Upper lobe of left lung (tissue), 4 donors: ENCODE results near the gene METTL13.
A peak's percentile ranks its signal among the peaks of the same experiment; 100 is the strongest.

ENCODE experiments used
- EP300 ChIP-seq, 4 donors: sonication (generic); formaldehyde crosslinking; IDR thresholded peaks; one replicate each; pipeline ENCODE4 v1.5.1; 2017; ENCODE audit warnings: antibody characterized with exemption in 4 of 4, control low read depth in 2 of 4
- POLR2A ChIP-seq, 4 donors: fragments of 450-650 bp; IDR thresholded peaks; one replicate each; pipeline ENCODE4 v1.5.1; 2016 to 2017; ENCODE audit warnings: antibody characterized with exemption in 4 of 4, mild to moderate bottlenecking in 2 of 4
- POLR2AphosphoS5 ChIP-seq, 2 donors: sonication (generic); formaldehyde crosslinking; IDR thresholded peaks; one replicate each; pipeline ENCODE4 v1.5.1; 2017; ENCODE audit warnings: antibody characterized with exemption in 2 of 2
- TF ChIP-seq, protein P1 (sequence below), 6 experiments: fragments of 450-650 bp in 4 of 6; fragments of 200-600 bp in 2 of 6; sonication (generic) in 2 of 6; IDR thresholded peaks; one replicate each; pipeline ENCODE4 v1.5.1; 2016 to 2019; ENCODE audit warnings: antibody characterized with exemption in 6 of 6

DNA sequence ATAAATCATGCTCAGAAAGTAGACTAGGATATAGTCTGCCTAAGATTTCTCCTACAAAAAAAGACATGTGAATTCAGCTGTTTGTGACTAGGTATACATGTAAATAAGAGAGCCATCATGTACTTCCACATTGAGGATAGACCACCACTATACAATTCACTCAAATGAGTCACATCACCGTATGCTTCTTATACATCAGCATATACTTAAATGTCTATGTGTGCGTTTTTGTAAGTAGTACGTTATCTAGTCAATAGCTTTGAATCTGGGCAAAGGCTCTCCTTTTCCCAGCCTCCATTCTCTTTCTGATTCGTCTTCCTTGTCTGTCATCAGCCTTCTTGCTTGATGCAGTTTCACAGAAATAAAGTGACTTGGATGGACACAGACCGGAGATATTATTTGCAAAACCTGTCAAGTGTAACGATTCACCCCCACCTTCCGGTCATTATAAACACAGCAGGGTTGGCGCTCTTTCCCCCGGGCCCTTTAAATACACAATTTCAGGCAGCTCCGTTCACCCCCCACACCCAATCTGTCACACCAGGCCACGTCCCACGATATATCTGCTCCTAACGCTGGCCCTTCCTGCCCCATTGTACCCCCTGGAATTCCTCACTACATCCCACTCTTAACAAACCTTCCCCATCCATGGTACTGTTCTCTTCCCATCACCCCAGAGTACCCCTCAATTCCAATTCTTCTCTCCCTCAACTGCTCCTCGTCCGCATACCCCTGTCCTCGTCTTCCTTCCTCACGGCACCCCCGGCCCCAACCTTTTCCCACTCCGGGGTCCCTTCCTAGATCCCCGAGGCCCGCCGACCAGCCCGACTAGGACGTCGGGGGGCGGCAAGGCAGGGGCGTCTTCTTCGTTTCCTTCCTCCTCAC lies 40.2 kb upstream of the METTL13 start:
- TF ChIP-seq, protein P1, sequence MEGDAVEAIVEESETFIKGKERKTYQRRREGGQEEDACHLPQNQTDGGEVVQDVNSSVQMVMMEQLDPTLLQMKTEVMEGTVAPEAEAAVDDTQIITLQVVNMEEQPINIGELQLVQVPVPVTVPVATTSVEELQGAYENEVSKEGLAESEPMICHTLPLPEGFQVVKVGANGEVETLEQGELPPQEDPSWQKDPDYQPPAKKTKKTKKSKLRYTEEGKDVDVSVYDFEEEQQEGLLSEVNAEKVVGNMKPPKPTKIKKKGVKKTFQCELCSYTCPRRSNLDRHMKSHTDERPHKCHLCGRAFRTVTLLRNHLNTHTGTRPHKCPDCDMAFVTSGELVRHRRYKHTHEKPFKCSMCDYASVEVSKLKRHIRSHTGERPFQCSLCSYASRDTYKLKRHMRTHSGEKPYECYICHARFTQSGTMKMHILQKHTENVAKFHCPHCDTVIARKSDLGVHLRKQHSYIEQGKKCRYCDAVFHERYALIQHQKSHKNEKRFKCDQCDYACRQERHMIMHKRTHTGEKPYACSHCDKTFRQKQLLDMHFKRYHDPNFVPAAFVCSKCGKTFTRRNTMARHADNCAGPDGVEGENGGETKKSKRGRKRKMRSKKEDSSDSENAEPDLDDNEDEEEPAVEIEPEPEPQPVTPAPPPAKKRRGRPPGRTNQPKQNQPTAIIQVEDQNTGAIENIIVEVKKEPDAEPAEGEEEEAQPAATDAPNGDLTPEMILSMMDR (IDR thresholded peaks at IDR 0.05), result peak in 5 of 6 experiments; percentile 4 to 36 (median 17)
- TF ChIP-seq POLR2AphosphoS5 (IDR thresholded peaks at IDR 0.05), result no peak
- TF ChIP-seq POLR2A (IDR thresholded peaks at IDR 0.05), result no peak
- no peak for TF ChIP-seq EP300 (IDR thresholded peaks at IDR 0.05)
